Suprapubic skin (tissue), 3 donors: ENCODE measurements around the gene LRRC43.

Experiments
- CTCF ChIP-seq, 2 donors: fragments of 200-600 bp in 1 of 2; fragments of 450-650 bp in 1 of 2; sonication (generic) in 1 of 2; IDR thresholded peaks; one replicate each; pipeline ENCODE4 v1.5.1; 2016 to 2019; ENCODE audit warnings: antibody characterized with exemption in 2 of 2, mild to moderate bottlenecking in 1 of 2, moderate library complexity in 1 of 2
- POLR2A ChIP-seq, 2 donors: fragments of 450-650 bp; IDR thresholded peaks; one replicate each; pipeline ENCODE4 v1.6.1; 2017; ENCODE audit warnings: antibody characterized with exemption in 2 of 2, mild to moderate bottlenecking in 2 of 2, moderate library complexity in 2 of 2

- TF ChIP-seq POLR2A (IDR thresholded peaks at IDR 0.05): no peak
- no peak for TF ChIP-seq CTCF (IDR thresholded peaks at IDR 0.05)
Observed at GRCh38 chr12:122166422-122167349, 16.2 kb upstream of the LRRC43 start.
